HepG2 (cell line): Measurements from ENCODE around the gene TANGO2.

Experiments used
- CBFB ChIP-seq: sonication (generic); formaldehyde crosslinking; IDR thresholded peaks from 2 replicates; pipeline ENCODE4 v1.4.0; 2020; ENCODE audit warnings: missing genetic modification reagents
- SP2 ChIP-seq: sonication (generic); formaldehyde crosslinking; IDR thresholded peaks from 2 replicates; pipeline ENCODE4 v1.5.1; 2020; ENCODE audit warnings: mild to moderate bottlenecking, missing genetic modification reagents
- TAF1 ChIP-seq: sonication (generic); formaldehyde crosslinking; IDR thresholded peaks from 2 replicates; pipeline ENCODE4 v1.4.0; 2020; ENCODE audit warnings: missing genetic modification reagents
- ZC3H13 ChIP-seq: sonication (generic); formaldehyde crosslinking; IDR thresholded peaks from 2 replicates; pipeline ENCODE4 v1.8.1; 2023; ENCODE audit warnings: mild to moderate bottlenecking, missing genetic modification reagents, moderate library complexity
- ZNF224 ChIP-seq: sonication (generic); formaldehyde crosslinking; IDR thresholded peaks from 2 replicates; pipeline ENCODE4 v1.5.0; 2020; ENCODE audit warnings: mild to moderate bottlenecking, missing genetic modification reagents
- ZNF281 ChIP-seq: sonication (generic); formaldehyde crosslinking; IDR thresholded peaks from 2 replicates; pipeline ENCODE4 v1.4.0; 2020; ENCODE audit warnings: missing genetic modification reagents, borderline replicate concordance
- ZNF720 ChIP-seq: sonication (generic); formaldehyde crosslinking; IDR thresholded peaks from 2 replicates; pipeline ENCODE4 v1.4.0; 2020; ENCODE audit warnings: missing genetic modification reagents
- TF ChIP-seq, protein P1 (sequence below), 2 experiments: sonication (generic) in 1 of 2; formaldehyde crosslinking in 1 of 2; IDR thresholded peaks; 2 replicates each; pipeline versions ENCODE4 v1.4.0 to v1.6.1; 2016 to 2020; ENCODE audit warnings: borderline replicate concordance in 1 of 2, low read depth in 1 of 2, mild to moderate bottlenecking in 1 of 2, missing genetic modification reagents in 1 of 2
- TF ChIP-seq, protein P2 (sequence below): sonication (generic); formaldehyde crosslinking; conservative IDR thresholded peaks from 2 replicates; pipeline ENCODE4 v1.8.0; 2022; ENCODE audit warnings: low read depth, missing genetic modification reagents
- TF ChIP-seq, protein P3 (sequence below): sonication (generic); formaldehyde crosslinking; IDR thresholded peaks from one replicate; pipeline ENCODE4 v1.5.1; 2020; ENCODE audit warnings: mild to moderate bottlenecking, missing genetic modification reagents; ENCODE audit errors: not compliant biosample characterization

- TF ChIP-seq, protein P1, sequence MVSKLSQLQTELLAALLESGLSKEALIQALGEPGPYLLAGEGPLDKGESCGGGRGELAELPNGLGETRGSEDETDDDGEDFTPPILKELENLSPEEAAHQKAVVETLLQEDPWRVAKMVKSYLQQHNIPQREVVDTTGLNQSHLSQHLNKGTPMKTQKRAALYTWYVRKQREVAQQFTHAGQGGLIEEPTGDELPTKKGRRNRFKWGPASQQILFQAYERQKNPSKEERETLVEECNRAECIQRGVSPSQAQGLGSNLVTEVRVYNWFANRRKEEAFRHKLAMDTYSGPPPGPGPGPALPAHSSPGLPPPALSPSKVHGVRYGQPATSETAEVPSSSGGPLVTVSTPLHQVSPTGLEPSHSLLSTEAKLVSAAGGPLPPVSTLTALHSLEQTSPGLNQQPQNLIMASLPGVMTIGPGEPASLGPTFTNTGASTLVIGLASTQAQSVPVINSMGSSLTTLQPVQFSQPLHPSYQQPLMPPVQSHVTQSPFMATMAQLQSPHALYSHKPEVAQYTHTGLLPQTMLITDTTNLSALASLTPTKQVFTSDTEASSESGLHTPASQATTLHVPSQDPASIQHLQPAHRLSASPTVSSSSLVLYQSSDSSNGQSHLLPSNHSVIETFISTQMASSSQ (IDR thresholded peaks at IDR 0.05; ENCODE audit: low read depth): no peak
- TF ChIP-seq, protein P1 (CRISPR knock-in tag; IDR thresholded peaks at IDR 0.05; ENCODE audit: borderline replicate concordance): no peak
- TF ChIP-seq SP2 (CRISPR knock-in tag) (no peak), CBFB (CRISPR knock-in tag) (no peak), TAF1 (CRISPR knock-in tag) (no peak), ZNF281 (no peak), ZNF224 (CRISPR knock-in tag) (no peak), ZNF720 (CRISPR knock-in tag) (no peak), ZC3H13 (CRISPR knock-in tag) (no peak)
- TF ChIP-seq, protein P2, sequence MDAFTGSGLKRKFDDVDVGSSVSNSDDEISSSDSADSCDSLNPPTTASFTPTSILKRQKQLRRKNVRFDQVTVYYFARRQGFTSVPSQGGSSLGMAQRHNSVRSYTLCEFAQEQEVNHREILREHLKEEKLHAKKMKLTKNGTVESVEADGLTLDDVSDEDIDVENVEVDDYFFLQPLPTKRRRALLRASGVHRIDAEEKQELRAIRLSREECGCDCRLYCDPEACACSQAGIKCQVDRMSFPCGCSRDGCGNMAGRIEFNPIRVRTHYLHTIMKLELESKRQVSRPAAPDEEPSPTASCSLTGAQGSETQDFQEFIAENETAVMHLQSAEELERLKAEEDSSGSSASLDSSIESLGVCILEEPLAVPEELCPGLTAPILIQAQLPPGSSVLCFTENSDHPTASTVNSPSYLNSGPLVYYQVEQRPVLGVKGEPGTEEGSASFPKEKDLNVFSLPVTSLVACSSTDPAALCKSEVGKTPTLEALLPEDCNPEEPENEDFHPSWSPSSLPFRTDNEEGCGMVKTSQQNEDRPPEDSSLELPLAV: no peak
- TF ChIP-seq, protein P3, sequence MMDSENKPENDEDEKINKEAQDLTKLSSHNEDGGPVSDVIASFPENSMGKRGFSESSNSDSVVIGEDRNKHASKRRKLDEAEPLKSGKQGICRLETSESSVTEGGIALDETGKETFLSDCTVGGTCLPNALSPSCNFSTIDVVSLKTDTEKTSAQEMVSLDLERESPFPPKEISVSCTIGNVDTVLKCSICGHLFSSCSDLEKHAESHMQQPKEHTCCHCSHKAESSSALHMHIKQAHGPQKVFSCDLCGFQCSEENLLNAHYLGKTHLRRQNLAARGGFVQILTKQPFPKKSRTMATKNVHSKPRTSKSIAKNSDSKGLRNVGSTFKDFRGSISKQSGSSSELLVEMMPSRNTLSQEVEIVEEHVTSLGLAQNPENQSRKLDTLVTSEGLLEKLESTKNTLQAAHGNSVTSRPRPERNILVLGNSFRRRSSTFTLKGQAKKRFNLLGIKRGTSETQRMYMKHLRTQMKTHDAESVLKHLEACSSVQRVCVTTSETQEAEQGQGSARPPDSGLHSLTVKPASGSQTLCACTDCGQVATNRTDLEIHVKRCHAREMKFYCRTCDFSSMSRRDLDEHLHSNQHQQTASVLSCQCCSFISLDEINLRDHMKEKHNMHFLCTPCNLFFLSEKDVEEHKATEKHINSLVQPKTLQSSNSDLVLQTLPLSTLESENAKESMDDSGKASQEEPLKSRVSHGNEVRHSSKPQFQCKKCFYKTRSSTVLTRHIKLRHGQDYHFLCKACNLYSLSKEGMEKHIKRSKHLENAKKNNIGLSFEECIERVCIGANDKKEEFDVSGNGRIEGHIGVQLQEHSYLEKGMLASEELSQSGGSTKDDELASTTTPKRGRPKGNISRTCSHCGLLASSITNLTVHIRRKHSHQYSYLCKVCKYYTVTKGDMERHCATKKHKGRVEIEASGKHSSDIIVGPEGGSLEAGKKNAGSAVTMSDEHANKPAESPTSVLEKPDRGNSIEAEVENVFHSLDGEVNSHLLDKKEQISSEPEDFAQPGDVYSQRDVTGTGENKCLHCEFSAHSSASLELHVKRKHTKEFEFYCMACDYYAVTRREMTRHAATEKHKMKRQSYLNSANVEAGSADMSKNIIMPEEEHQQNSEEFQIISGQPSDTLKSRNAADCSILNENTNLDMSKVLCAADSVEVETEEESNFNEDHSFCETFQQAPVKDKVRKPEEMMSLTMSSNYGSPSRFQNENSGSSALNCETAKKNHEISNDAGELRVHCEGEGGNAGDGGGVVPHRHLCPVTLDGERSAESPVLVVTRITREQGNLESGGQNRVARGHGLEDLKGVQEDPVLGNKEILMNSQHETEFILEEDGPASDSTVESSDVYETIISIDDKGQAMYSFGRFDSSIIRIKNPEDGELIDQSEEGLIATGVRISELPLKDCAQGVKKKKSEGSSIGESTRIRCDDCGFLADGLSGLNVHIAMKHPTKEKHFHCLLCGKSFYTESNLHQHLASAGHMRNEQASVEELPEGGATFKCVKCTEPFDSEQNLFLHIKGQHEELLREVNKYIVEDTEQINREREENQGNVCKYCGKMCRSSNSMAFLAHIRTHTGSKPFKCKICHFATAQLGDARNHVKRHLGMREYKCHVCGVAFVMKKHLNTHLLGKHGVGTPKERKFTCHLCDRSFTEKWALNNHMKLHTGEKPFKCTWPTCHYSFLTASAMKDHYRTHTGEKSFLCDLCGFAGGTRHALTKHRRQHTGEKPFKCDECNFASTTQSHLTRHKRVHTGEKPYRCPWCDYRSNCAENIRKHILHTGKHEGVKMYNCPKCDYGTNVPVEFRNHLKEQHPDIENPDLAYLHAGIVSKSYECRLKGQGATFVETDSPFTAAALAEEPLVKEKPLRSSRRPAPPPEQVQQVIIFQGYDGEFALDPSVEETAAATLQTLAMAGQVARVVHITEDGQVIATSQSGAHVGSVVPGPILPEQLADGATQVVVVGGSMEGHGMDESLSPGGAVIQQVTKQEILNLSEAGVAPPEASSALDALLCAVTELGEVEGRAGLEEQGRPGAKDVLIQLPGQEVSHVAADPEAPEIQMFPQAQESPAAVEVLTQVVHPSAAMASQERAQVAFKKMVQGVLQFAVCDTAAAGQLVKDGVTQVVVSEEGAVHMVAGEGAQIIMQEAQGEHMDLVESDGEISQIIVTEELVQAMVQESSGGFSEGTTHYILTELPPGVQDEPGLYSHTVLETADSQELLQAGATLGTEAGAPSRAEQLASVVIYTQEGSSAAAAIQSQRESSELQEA: no peak
These were observed 80.7 kb downstream of the TANGO2 start for GRCh38 chr22:20101638-20102037.
